Activated CD8-positive, alpha-beta memory T cell treated with anti-CD3 and anti-CD28 coated beads, Interleukin-2, amount 10 ng/mL, durations not matched to agents 7 days and 5 days (primary cell): ENCODE data around the gene LHX4. TPM values are rescaled to one million over a fixed set of nuclear protein-coding genes. Genes with fewer than 3 reads are reported as not detected.

Experiments
- ATAC-seq: fragments of 150-1000 bp; cut with Tn5 transposase; one replicate; pipeline ENCODE4 v1.10.0; 2021; ENCODE audit warnings: moderate library complexity
- CTCF ChIA-PET: fragments of 350-600 bp; sonication (Branson Sonifier 250); formaldehyde crosslinking; loops from one replicate; lab custom pipeline; 2021; ENCODE audit warnings: antibody characterized with exemption; lab: Charles Lee
- DNase-seq: peaks from one replicate; pipeline ENCODE4 v3.0.0-alpha.2; 2020
- H3K27ac Mint-ChIP-seq: one replicate; pipeline ENCODE4 v1.8.0; 2021; ENCODE audit warnings: mild to moderate bottlenecking, mixed read lengths
- H3K27me3 Mint-ChIP-seq: one replicate; pipeline ENCODE4 v1.8.0; 2021; ENCODE audit warnings: mixed read lengths
- H3K36me3 Mint-ChIP-seq: one replicate; pipeline ENCODE4 v1.8.0; 2021; ENCODE audit warnings: mild to moderate bottlenecking, mixed read lengths
- H3K4me1 Mint-ChIP-seq: one replicate; pipeline ENCODE4 v1.8.0; 2021; ENCODE audit warnings: mixed read lengths
- H3K4me3 Mint-ChIP-seq: one replicate; pipeline ENCODE4 v1.8.0; 2021; ENCODE audit warnings: mild to moderate bottlenecking, moderate library complexity, mixed read lengths
- H3K9me3 Mint-ChIP-seq: one replicate; pipeline ENCODE4 v1.8.0; 2022; ENCODE audit warnings: low read depth, mixed read lengths
- total RNA-seq, 2 experiments: library from RNA; stranded (reverse); gene quantifications; one replicate each; pipeline ENCODE4 v1.2.3, GENCODE V29; 2021

LHX4 gene
- total RNA-seq, 2 experiments from 2014 or later, result not detected

DNA sequence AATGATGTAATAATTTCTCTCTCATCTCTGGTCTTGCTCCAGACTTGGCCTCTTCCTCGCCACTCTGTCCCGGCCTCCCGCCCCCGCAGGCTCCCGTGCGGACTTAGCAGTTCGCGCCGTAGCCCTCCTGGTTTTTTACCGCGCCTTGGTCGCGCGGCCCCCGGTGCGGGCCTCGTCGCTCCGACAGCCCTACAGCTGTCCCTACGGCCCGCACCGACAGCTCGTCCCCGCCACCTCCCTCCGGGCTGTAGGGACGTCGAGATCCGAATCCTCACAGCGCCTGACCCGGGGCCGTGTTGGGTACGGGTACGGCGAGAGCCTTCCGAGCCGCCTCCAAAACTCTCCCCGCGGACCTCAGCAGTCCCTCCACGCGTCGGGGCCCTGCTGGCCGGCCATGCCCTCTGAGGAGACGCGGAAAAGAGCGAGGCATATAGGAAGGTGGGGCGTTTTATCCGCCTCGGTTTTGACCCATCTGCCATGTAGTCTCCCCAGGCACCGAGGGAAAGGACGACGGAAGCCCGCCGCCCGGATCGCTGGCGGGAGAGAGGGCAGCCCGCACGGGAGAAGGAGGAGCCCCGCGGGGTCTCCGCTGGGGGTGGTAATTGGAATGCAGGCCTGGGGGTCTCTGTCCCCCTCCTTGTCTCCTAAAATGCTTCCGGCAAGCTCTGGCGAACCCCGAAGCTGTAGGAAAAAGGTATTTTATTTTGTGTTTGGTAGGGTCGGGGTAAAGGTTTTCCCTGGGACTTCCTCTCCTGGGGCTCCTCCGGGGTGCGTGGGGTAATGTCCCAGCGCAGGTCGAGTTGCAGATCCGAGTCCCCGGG lies 3.3 kb downstream of the LHX4 start:
- no peaks in the 10 kb centered on the region for H3K9me3 Mint-ChIP-seq
- ATAC-seq, result no peak
- peak overlapping the region; percentile 46 for H3K27ac Mint-ChIP-seq
- DNase-seq, result no peak
- H3K27me3 Mint-ChIP-seq, result peaks cover 85% of the 10 kb centered on the region
- CTCF ChIA-PET, result no interaction called here
- H3K4me3 Mint-ChIP-seq, result no peak overlapping the region
- H3K36me3 Mint-ChIP-seq, result peaks cover 1% of the 10 kb centered on the region
- H3K4me1 Mint-ChIP-seq, result peaks cover 40% of the 10 kb centered on the region

DNA sequence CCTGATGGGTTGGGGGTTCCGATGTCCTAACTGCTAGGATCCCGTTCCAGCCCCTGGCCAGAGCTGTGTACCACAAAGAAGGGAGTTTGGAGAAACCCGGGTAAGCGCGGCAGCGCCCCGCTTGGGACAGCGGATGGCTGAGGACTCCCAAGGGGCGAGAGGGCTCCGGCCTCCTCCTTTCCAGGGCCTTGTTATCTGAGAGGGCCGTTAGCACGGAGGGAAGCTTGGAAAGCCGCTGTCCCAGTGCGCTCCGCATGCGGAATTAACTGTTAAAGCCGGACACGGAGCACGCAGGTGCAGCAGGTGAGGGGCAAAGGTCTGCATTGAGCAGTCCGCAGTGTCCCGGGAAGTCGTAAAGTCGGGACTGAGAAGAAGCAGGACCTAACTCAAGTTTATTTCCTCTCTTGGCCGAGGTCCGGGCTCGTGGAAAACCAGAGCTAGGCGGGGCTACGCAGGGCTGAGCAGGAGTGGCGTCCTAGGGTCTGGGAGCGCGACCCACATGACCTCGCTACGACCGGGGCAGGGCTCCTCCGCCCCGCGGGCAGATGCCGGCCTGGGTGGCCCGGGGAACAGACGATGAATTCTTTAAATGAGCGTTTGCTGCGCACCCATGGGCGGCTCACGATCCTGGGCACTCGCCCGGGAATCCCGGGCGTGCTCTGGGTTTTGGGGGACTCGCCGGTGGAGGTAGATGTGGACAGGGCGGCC lies 4.5 kb downstream of the LHX4 start:
- DNase-seq (no peak), ATAC-seq (no peak)
- Mint-ChIP-seq H3K9me3 (no peaks in the 10 kb centered on the region), H3K27ac (peak overlapping the region; percentile 61), H3K4me1 (peaks cover 35% of the 10 kb centered on the region), H3K36me3 (peaks cover 1% of the 10 kb centered on the region), H3K4me3 (no peak overlapping the region), H3K27me3 (peaks cover 89% of the 10 kb centered on the region)
- CTCF ChIA-PET, result no interaction called here

DNA sequence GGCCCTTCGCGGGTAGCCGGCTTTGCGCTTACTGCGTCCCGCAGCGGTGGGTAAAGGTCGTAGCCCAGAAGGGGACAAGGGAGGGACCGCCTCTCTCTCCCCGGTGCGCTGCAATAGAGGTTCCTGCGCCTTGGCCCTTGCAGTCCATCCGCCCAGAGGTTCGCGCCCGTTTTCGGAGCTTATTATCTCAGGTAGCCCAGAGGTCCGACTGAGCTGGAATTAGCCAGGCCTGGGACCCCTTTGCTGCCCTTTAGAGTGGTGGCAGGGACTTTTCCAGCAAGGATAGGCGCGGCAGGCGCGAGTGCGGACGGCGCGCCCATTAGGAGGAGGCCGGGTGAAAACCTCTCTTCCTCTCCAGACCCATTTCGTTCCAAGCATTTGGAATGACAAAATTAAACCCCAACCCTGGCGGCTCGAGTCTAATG lies 5.0 kb downstream of the LHX4 start:
- CTCF ChIA-PET, result no interaction called here
- H3K4me1 Mint-ChIP-seq, result peaks cover 35% of the 10 kb centered on the region

DNA sequence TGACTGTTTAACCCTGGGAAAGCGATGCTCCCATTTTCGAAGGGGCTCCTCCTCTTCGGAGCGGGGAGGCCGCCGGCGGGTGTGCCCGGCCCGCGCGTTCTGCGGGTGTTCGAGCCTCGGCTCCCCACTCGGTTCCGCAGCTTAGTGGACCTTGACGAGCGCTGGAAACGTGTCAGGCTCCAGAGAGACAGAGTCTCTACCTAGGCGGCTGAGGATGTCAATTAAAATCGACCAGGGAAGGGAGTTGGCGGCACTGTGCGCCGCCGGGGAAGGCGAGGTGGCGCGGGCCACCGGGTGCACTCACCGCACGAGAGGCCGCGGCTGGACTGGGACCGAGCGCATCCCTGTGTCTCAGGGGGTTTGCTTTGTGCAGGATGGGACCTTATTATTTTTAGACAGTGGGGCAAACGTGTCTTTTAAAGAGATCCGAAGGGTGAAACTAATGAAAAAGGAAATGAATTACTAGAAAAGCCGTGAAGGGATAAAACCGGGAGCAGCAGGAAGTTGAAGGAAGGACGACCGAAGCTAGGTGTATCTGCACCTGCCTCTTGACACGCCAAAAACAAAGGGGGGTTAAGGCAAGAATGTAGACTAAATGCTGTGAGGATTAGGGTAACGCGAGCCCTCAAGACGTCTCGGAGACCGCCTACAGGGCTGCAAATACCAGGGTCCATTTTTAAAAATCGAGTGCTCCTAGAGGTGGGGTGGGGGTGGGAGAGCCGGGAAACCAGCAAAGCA lies 5.6 kb downstream of the LHX4 start:
- peaks cover 1% of the 10 kb centered on the region for H3K36me3 Mint-ChIP-seq
- H3K4me1 Mint-ChIP-seq, result peaks cover 33% of the 10 kb centered on the region
- peak overlapping the region; percentile 21 for H3K27ac Mint-ChIP-seq
- CTCF ChIA-PET, result no interaction called here
- ATAC-seq (no peak), DNase-seq (no peak)
- no peak overlapping the region for H3K4me3 Mint-ChIP-seq
- no peaks in the 10 kb centered on the region for H3K9me3 Mint-ChIP-seq
- peaks cover 96% of the 10 kb centered on the region for H3K27me3 Mint-ChIP-seq

More for the DNA sequence above, 5.0 kb downstream of the LHX4 start:
- Mint-ChIP-seq H3K4me3 (no peak overlapping the region), H3K9me3 (no peaks in the 10 kb centered on the region), H3K27me3 (peaks cover 95% of the 10 kb centered on the region), H3K27ac (no peak overlapping the region), H3K36me3 (peaks cover 1% of the 10 kb centered on the region)
- ATAC-seq (no peak), DNase-seq (no peak)

DNA sequence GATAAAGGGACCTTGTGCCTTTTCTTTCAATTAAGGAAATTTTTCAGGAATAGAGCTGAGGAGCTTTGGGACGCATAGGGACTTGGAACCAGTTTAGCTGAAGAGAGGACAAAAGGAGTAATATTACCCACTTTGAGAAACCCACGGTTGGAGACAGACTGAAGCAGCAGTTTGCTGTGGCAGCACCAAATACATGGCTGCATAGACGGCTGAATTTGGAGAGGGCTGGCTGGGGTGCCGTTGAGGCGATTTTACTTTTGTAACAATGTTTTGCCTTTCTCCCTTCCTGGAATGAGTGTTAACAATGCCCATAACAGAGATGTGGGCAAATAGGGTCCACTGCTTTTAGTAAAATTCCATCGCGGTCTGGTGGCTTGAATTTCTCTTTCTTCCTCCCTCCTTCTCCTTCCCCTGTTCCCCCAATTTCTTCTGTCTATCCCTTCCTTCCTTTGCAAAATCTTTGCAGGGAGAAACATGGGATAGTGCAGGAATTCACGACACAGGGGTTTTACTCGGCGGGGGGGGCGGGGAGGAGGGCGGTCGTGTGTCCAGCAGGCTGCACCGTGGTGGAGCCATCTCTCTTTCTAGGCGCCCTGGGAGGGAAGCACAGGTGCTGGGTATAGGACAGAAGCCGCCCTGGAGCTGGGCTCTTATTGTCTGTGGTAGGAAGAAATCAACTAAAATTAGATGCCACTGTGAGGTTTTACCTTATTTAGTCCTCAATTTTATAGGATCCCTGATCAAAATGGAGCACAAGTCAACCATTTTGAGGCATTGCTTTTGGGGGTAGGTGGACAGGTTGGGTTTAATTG lies 6.8 kb downstream of the LHX4 start:
- no peak overlapping the region for H3K27ac Mint-ChIP-seq
- CTCF ChIA-PET, result no interaction called here
- peaks cover 1% of the 10 kb centered on the region for H3K36me3 Mint-ChIP-seq
- H3K4me3 Mint-ChIP-seq, result no peak overlapping the region
- peaks cover 27% of the 10 kb centered on the region for H3K4me1 Mint-ChIP-seq
- ATAC-seq, result no peak
- H3K9me3 Mint-ChIP-seq, result no peaks in the 10 kb centered on the region
- peaks cover 97% of the 10 kb centered on the region for H3K27me3 Mint-ChIP-seq
- DNase-seq, result no peak

DNA sequence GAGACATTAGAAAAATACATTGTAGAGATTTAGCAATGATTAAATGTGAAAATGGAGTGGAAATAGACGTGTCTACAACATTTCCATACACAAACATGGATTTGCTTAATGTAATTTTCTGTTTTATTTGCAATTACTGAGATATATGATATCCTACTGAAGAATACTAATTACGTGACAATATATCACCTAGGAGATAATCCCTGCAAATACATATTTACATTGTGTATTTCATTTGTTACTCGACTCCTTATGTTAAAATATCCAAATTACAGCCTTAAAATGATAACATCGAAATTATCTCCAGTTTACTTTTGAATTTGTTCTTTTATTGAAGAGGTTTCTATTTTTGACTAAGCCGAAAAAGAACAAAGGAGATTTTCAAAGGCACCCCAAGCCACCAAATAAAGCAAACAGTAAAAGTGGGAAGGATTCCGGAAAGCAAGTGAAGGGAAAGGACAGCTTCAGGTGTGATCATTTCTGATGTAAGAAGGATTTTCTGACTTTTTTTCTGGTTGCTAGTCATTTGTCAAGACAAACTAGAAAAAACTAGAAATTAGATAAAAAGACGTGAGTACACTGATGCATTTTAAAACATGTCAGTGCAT lies 7.9 kb downstream of the LHX4 start:
- DNase-seq, result no peak
- Mint-ChIP-seq H3K4me3 (no peak overlapping the region), H3K9me3 (no peaks in the 10 kb centered on the region), H3K27ac (no peak overlapping the region), H3K27me3 (peaks cover 95% of the 10 kb centered on the region), H3K4me1 (peaks cover 23% of the 10 kb centered on the region), H3K36me3 (peaks cover 1% of the 10 kb centered on the region)
- CTCF ChIA-PET, result interaction anchor here (0.7 to 1.1 kb wide), 2 partner anchors 15 to 49 kb away, joined by 3 to 5 read pairs; no protein-coding TSS in a partner anchor
- no peak for ATAC-seq

DNA sequence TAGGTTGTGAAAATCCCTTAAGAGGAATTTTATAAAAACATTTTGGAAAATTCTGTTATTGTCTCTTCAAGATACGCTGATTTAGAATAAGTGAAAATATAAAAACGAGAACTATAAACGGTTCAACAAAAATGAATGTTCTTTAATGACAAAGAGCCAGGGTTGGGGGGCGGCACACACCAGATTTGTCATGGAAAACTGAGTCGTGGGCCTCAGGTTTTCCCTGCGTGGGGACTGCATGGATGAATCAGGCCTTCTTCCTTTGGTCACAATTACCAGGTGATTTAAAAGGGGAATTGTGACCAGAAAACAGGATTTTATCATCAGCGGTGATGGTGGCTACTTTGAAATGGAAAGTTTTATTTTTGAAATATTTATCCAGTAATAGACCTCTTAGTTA lies 8.6 kb downstream of the LHX4 start:
- Mint-ChIP-seq H3K4me3 (no peak overlapping the region), H3K9me3 (no peaks in the 10 kb centered on the region), H3K27ac (no peak overlapping the region), H3K4me1 (peaks cover 19% of the 10 kb centered on the region), H3K36me3 (peaks cover 1% of the 10 kb centered on the region), H3K27me3 (peaks cover 93% of the 10 kb centered on the region)
- ATAC-seq (no peak), DNase-seq (no peak)
- CTCF ChIA-PET, result interaction anchor here (0.7 to 1.1 kb wide), 2 partner anchors 14 to 239 kb away, joined by 3 to 5 read pairs; no protein-coding TSS in a partner anchor

DNA sequence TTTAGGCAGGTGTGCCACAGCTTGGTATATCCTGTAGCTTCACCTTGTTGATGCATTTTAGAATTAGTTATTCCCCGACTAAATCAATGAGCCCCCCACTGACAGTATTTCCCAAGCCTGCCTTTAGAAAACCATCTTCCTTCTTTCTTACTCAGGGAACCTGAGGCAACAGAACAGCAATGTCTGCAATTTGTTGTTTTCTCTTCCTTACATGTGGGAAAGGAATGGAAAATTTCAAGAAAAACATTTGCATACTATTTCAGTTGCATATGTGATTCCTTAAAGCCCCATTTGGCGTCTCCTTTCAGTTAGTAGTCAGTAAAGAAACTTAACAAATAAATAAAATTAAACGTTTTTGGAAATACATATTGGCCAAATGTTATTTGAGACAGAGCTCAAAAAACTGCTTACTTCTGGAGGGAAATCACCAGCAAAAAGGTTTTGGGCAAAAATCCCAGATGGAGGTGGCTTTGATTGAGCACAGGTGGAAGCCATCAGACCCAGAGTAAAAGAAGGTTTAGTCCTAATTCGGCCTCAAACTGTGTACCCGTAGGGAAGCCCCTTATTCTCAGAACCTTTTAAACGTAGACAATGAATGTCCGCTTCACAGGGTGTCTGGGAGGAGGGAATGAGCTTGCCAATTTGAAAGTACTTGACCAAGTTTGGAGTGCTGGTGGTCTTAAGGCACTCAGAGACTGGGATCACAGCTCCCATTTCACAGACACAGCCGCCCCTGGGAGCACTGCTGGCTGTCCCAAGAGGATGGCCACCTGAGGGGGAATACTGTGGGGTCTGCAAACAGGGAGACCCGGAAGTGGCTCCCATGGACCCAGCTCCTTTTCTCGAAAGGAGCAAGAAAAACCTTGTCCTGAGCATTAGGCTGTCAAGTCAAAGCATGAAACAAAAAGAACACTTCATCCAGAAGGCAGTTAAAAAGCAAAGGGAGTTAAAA lies 9.4 kb downstream of the LHX4 start:
- ATAC-seq (no peak), DNase-seq (no peak)
- Mint-ChIP-seq H3K27ac (no peak overlapping the region), H3K27me3 (peaks cover 92% of the 10 kb centered on the region), H3K4me1 (peaks cover 14% of the 10 kb centered on the region), H3K36me3 (peaks cover 1% of the 10 kb centered on the region), H3K4me3 (no peak overlapping the region), H3K9me3 (no peaks in the 10 kb centered on the region)
- CTCF ChIA-PET, result interaction anchor here (0.7 to 1.1 kb wide), 4 partner anchors 8 to 238 kb away, joined by 3 to 5 read pairs (median 3); no protein-coding TSS in a partner anchor

DNA sequence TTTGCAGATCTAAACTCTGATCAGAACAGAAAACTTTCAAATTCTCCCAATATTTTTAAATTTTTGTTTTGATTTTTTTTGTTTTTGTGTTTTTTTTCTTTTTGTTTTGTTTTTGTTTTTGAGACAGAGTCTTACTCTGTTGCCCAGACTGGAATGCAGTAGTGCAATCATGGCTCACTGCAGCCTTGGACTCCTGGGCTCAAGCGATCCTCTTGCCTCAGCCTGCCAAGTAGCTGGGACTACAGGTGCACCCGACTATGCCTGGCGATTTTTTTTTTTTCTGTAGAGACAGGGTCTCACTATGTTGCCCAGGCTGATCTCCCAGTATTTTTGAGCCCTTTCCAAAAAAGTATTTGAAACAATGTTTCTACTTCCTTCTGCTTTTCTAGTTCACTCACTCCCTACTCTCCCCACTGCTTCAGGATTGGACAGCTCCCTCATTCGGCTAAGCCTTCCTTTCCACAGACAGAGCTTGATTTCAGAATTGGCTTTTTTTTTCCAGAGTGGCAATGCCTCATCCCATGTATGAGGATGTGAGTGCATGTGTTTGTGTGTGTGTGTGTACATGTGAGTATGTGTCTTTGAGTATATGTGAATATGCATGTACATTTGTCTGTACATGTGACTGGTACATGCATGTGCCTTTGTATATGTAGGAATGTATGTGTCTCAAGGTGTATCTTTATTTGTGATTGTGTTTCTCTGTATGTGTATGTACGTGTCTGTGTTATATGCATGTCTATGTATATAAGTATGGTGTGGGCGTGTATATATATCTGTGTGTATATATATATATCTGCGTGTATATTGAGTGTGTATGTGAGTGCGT lies 11.9 kb downstream of the LHX4 start:
- Mint-ChIP-seq H3K4me3 (no peak overlapping the region), H3K36me3 (peaks cover 1% of the 10 kb centered on the region), H3K9me3 (no peaks in the 10 kb centered on the region), H3K27ac (no peak overlapping the region), H3K4me1 (peaks cover 1% of the 10 kb centered on the region), H3K27me3 (peaks cover 70% of the 10 kb centered on the region)
- ATAC-seq (no peak), DNase-seq (no peak)
- CTCF ChIA-PET, result interaction anchor here (0.7 kb wide), 1 partner anchor 11 kb away, joined by 3 read pairs; no protein-coding TSS in a partner anchor

DNA sequence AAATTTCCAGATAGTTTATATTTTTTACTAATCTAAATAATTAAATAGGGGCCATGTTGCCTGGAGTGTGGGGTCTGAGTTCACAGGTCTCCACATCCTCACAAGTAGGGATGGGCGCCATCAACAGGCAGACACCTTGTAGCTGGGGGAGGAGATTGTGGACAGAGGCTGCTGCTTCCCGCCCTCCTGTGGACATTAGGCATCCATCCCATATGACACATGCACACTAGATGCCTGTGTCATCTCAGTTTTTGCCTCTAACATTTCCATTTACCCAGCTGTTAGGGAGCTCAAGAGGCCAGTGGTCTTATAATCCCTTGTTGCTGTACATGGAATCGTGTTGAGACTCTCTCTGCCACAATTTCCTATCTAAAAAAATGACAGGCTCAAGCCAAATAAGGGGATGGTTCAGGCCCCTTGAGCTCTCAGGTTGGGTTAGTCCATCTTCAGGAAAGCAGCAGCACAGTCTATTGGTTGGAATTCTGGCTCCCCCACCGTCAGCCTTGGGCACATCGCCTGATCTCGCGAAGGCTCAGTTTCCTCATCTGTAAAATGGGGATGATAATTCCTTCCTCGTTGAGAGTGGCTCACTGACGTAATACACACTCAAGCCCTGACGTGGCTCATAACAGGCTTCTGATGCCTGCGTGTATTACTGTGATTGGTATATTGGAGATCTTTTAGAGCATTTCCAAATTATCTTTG lies 13.6 kb downstream of the LHX4 start:
- Mint-ChIP-seq H3K4me1 (peaks cover 10% of the 10 kb centered on the region), H3K36me3 (no peaks in the 10 kb centered on the region), H3K27ac (no peak overlapping the region), H3K9me3 (no peaks in the 10 kb centered on the region), H3K4me3 (no peak overlapping the region), H3K27me3 (peaks cover 54% of the 10 kb centered on the region)
- DNase-seq, result no peak
- CTCF ChIA-PET, result interaction anchor here (1.0 kb wide), 1 partner anchor 9 kb away, joined by 4 read pairs; no protein-coding TSS in a partner anchor
- ATAC-seq, result no peak
